ENCODE measurements around the gene HNF1A. TPM values are rescaled to one million over a fixed set of nuclear protein-coding genes. Genes with fewer than 3 reads are reported as not detected.
A peak's percentile ranks its signal among the peaks of the same experiment; 100 is the strongest.

HNF1A gene
- total and polyA plus RNA-seq, 2 of the 13 experiments (the other 11 are each of a cell fraction or from before 2014, with no cell fraction given): 13.4 to 34.7 TPM

GRCh38 chr12:120981407-120981941 is 3.1 kb downstream of the HNF1A start (continued):
- no peak for TF ChIP-seq KIAA2018 (CRISPR knock-in tag; IDR thresholded peaks at IDR 0.05; ENCODE audit: borderline replicate concordance)
- TF ChIP-seq ZNF619 (CRISPR knock-in tag; IDR thresholded peaks at IDR 0.05): no peak
- no peak for TF ChIP-seq ZNF562 (CRISPR knock-in tag; IDR thresholded peaks at IDR 0.05; ENCODE audit: borderline replicate concordance)
- peak; percentile 52 for TF ChIP-seq THAP11 (CRISPR knock-in tag; IDR thresholded peaks at IDR 0.05)
- TF ChIP-seq KDM2A (CRISPR knock-in tag; IDR thresholded peaks at IDR 0.05; ENCODE audit: borderline replicate concordance, low read depth): peak; percentile 13; the same call in 1 of the 2 replicates
- TF ChIP-seq RFX5 (IDR thresholded peaks at IDR 0.05; ENCODE audit: low read depth, low read length): no peak
- no peak for TF ChIP-seq ZNF616 (CRISPR knock-in tag; IDR thresholded peaks at IDR 0.05; ENCODE audit: low read depth)
- TF ChIP-seq MEF2D (CRISPR knock-in tag; IDR thresholded peaks at IDR 0.05): peak; percentile 88
- TF ChIP-seq TCF7 (IDR thresholded peaks at IDR 0.05; ENCODE audit: low read depth): no peak
- TF ChIP-seq SIX1 (CRISPR knock-in tag; IDR thresholded peaks at IDR 0.05; ENCODE audit: borderline replicate concordance): peak; percentile 29; the same call in 1 of the 2 replicates
- 0 out of 2 replicates have a peak, but pooled peaks have one; percentile 25 for TF ChIP-seq ZSCAN21 (CRISPR knock-in tag; IDR thresholded peaks at IDR 0.05; ENCODE audit: borderline replicate concordance)
- peak; percentile 35; the same call in 1 of the 2 replicates for TF ChIP-seq ERF (CRISPR knock-in tag; IDR thresholded peaks at IDR 0.05)
- no peak for TF ChIP-seq MTA3 (CRISPR knock-in tag; IDR thresholded peaks at IDR 0.05)
- TF ChIP-seq SP5 (CRISPR knock-in tag; IDR thresholded peaks at IDR 0.05; ENCODE audit: borderline replicate concordance, low read depth): 0 out of 2 replicates have a peak, but pooled peaks have one; percentile 50
- no peak for TF ChIP-seq THAP9 (CRISPR knock-in tag; IDR thresholded peaks at IDR 0.05; ENCODE audit: borderline replicate concordance)
- no peak for TF ChIP-seq DBP (CRISPR knock-in tag; IDR thresholded peaks at IDR 0.05; ENCODE audit: not compliant biosample characterization)
- no peak for TF ChIP-seq ZNF224 (CRISPR knock-in tag; IDR thresholded peaks at IDR 0.05)
- no peak for TF ChIP-seq EHMT2 (IDR thresholded peaks at IDR 0.05; ENCODE audit: borderline replicate concordance, low read depth, low read length)

Measured in HepG2 (cell line).